Limb (tissue), 2 donors: ENCODE measurements around the gene TMEM231.

Experiments
- DNase-seq, 2 donors: peaks; one replicate each; pipeline ENCODE4 v3.0.0-alpha.2; 2016; ENCODE audit errors: extremely low spot score in 2 of 2

The TMEM231 gene

DNA sequence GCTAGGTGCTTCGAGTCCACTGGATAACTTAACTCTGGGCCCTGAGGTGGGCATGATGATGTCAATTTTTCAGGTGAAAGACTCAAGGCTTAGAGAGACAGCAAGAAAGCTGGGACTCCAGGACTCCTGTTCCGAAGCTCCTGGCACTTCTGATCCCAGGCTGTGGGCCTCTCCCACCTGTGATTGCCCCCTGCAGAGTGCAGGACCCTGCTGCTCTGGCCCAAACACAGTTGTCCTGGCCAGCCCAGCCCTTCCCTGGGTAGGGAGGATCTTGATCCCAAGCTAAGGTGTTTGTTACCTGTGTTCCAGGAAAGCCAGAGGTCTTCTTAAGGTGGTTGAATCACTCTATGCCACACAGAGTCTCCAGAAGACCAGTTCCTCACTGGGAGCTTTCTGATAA lies 23.3 kb downstream of the TMEM231 start:
- no peak for DNase-seq

- DNase-seq: no peak
Measured at GRCh38 chr16:75532142-75532765, 23.8 kb downstream of the TMEM231 start.

- DNase-seq: no peak
Measured at GRCh38 chr16:75529959-75530358, 26.1 kb downstream of the TMEM231 start.

DNA sequence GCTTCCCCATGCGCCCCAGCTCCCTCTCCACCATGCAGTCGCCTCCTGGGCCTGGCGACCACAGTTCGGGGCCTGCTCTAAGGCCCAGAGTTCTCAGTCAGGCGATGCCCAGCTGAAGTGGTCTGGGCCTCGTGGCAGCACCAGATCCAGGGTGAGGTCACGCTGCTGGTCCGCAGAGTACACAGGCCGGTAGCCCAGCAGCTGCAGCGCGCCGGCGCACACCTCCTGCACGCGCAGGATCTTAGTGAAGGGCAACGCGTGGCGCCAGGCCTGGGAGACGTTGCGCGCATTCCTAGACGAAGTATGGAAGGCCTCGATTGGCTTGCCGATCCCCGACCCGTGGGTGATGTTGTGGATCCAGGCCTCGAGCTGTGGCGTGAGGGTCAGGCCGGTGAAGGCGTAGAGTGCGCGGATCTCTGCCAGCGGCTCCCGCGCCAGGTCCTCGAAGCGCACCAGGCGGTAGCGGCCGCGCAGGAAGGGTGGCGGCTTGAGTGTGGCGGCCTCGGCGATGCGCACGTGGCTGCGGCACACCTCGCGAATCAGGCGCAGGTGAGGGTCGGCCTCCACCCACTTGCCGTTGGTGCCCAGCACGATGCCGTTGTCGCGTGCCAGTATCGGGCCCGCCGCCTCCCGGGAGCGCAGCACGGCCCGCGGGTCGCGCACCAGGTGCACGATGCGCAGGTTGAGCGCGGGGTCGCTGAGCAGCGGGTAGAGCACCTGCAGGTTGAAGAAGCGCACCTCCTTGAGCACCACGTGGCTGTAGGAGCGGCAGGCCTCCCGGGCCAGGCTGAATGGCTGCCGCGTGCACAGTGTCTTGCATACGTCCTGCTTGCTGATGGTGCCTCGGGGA lies 26.8 kb downstream of the TMEM231 start:
- DNase-seq: no peak

GRCh38 chr16:75527825-75528299 lies 28.2 kb downstream of the TMEM231 start:
- DNase-seq: no peak

DNA sequence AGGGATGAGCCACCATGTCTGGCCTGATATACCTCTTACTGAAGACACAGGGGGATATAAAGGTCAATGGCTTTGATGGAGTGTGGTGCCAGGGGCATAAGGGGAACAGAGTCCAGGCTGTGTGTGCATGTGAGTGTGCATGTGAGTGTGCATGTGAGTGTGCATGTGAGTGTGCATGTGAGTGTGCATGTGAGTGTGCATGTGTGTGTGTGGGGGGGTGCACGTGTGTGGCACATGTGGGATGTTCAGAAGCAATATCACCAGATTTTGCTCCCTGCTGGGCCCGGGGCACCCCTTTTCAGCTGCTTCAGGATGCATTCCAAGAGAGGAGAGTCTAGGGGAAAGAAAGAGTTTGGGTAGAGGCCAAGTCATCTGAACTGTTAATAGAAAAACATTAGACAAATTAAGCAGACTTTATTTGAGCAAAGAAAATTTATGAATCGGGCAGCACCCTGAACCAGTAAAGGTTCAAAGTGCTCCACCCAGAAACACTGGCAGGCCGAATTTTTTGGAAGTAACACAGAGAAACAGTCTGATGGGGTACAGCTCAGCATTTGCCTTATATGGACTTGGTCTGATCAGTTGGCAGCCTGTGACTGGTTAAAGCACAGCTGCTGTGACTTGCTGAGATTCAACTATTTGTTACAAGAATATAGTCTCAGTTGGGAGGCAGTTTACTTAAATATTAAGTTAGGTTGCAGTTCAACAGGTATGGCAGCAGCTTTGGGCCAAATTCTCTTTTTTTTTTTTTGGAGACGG lies 29.8 kb downstream of the TMEM231 start:
- no peak for DNase-seq

GRCh38 chr16:75519175-75519574 lies 36.9 kb downstream of the TMEM231 start:
- DNase-seq: no peak

GRCh38 chr16:75516189-75516966 lies 39.7 kb downstream of the TMEM231 start:
- DNase-seq: peak in 1 of 2 donors; percentile 18

DNA sequence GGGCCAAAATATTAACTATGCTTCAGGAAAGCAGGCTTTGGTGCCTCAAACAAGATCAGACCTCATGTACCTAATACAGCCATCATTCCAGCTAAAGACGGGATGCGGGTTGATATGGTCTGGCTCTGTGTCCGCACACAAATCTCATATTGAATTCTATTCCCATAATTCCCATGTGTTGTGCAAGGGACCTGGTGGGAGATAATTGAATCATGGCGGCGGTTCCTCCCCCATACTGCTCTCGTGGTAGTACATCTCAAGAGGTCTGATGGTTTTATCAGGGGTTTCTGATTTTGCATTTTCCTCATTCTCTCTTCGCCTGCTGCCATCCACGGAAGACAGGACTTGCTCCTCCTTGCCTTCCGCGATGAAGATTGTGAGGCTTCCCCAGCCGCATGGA lies 41.8 kb downstream of the TMEM231 start:
- DNase-seq: no peak

DNA sequence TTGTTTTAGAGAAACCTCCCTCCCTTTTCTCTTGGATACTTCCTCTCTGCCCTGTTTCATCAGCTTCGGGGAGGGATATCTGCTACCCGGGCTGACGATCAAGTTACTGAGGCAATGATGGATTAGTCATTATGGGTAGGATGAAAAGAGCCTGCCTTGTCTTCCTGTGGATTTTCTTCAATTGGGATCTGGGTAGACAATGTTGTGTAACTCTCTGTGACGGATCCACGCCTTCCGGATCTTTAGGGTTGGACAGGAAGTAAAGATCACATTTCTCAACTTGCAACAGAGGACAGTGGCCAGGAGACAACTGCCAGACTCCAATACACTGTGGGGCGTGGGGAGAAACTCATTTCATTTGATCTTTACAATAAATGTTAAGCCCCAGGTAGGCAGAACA lies 49.5 kb downstream of the TMEM231 start:
- no peak for DNase-seq

DNA sequence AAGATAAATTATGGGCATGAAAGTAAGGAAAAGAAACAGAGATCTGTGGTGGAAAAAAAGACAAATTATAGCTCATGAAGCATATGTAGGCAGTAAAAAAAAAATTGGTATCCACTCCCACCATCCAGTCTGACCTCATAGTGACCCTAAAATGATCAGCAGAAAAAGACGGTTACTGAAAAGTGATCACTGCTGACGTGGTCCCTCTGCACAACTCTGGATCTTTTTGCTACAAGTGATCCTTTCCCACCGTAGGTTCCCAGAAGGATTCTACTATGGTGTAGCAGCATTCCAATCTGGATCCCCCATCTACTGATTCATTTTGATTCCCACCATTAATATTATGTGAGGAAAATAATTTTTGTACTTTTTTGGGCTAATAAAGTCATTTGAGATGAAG lies 49.9 kb downstream of the TMEM231 start:
- DNase-seq: no peak

DNA sequence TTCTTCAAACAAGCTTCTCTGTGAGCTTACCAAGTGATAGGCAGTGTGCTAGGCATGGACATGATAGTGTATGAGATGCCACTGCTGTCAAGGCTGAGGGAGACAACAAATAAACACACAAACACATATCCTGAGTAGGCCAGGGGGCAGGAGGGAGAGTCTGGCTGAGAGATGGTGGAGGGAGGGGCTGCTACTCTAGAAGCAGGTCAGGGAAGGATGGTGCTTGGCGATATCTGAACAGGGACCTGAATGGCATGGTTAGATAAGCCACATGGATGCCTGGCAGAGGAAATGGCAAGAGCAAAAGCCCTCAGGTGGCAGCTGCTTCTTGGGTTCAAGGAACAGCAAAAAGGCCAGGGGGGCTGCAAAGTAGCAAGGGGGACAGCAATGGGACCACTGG lies 52.3 kb downstream of the TMEM231 start:
- no peak for DNase-seq

DNA sequence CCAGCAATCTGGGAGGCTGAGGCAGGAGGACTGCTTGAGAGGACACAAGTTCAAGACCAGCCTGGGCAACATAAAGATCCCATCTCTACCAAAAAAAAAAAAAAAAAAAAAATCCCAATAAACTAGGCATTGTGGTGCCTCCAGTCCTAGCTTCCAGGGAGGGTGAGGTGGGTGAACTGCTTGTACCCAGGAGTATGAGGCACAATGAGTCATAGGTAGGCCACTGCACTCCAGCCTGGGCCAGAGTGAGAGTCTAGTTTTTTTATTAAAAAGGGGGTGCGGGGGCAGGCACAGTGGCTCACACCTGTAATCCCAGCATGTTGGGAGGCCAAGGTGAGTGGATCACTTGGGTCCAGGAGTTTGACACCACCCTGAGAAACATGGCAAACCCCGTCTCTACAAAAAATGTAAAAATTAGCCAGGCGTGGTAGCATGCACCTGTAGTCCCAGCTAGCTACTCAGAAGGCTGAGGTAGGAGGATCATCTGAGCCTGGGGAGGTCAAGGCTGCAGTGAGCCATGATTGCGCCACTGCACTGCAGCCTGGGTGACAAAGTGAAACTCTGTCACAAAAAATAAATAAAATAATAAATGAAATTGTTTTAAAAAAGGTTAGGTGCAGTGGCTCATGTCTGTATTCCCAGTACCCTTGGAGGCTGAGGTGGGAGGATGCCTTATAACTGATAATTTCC lies 53.0 kb downstream of the TMEM231 start:
- DNase-seq: no peak

- peak; percentile 44 to 77 for DNase-seq
Measured at GRCh38 chr16:75501820-75502219, 54.2 kb downstream of the TMEM231 start.

GRCh38 chr16:75501359-75501758 lies 54.7 kb downstream of the TMEM231 start:
- DNase-seq: no peak

DNA sequence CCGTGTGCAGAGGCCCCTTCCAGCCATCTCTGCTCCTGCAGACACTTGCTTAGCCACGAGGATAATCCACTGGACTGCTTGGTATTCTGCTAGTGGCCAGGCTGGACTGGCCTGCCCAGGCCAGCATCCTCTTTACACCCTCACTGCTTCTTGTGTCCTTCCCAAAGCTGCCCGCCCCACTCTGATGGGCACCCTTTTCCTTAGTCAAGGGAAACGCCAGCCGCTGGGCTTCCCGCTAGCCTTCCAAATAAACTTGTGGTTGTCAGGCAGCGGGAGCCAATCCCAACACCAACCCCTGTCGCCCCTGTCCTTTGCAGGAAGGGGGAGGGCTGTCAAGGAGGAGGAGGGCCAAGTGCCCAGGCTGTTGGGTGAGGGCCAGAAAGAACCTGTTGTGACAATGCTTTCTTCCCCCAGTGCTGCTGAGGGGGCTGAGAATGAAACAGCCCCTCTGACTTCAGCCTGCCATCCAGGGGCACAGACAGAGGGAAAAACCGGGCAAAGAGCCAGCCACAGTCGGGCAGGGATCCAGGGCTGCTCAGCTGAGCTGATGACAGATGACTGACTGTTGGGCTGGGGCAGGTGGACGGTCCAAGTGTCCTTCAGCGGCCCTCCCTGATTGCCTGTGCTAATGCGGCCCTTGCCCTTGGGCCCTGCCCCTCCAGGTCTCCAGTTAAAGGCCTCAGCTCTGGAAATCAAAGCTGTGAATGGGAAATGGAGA lies 57.3 kb downstream of the TMEM231 start:
- peak in 1 of 2 donors; percentile 85 for DNase-seq

DNA sequence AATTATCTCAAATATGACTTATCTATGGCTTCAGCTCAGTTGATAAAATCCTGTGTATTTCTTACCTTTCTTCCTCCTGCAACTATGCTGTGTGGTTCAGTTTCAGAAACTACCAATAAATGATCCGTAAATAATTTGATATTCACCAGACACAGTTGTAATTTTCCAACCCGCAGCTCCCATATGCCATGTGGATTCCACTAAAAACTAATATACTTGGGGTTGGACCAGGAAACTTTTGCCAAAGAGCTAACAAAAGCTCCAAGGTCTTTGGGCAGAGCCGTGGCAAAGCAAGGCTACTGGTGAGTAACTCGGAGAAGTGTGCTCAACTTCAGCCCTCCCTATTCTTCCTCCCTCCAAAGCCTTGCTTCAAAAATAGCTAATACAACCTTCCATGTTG lies 58.5 kb downstream of the TMEM231 start:
- DNase-seq: peak in 1 of 2 donors; percentile 16

DNA sequence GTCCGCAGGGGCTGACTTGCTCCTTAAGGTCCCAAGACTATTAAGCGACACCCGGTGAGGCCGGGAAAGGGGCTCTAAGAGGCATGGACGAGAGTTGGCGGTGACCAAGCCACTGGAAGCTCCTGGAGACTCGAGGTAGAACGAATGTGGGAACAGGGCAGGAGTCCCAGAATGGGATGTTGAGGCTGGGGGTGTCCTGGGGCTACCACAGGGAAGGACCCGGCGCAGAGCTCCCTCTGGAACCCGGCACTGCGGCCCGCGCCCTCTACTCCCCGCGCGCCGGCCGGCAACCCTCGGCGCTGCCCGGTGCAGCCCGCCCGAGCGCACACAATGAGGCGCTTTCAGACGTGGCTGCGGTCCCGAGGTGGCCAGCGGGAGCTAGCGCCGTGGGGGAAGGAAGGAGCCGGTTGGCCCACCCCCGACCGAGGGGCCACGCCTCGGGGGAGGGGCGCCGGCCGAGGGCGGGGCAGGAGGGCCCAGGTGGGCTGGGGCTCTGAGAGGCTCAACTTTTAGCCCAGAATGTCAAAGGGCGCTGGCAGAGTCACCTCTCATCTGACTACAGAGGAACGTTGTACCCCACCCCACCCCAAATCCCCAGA lies 60.9 kb downstream of the TMEM231 start, which contains the start of gene CHST6:
Gene CHST6, minus strand, starts transcription at position 366 of the 599 bp plus-strand sequence. CDS start 15,613 bp downstream, outside the sequence.
- DNase-seq: peak; percentile 29 to 77

DNA sequence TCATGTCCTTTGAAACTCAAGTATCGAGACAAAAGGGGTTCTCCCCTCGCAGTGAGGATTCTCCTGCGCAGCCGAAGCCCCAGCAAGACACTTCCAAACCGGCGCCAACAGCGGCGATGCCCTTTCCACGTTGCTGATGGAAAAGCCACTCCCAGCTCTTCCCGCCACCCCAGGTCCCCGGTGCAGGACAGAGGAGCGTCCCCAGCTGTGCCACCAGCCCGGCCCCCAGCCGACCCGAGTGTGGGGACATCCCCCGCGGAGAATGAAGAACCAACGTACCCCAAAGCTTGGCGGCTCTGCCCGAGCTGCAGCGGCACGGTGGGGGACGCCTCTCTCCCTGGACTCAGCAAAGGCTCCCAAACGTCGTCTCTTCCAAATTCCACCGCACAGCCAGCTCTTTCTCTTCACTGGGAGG lies 61.4 kb downstream of the TMEM231 start:
- no peak for DNase-seq
